Adrenal gland (tissue), 5 donors: Measurements from ENCODE around the gene DYNLL2.

ENCODE experiments used
- POLR2A ChIP-seq, 2 donors: fragments of 450-650 bp; IDR thresholded peaks; one replicate each; pipeline ENCODE4 v1.6.1; 2017; ENCODE audit warnings: antibody characterized with exemption in 2 of 2, mild to moderate bottlenecking in 2 of 2, moderate library complexity in 1 of 2
- TF ChIP-seq, protein P1 (sequence below), 6 experiments: fragments of 450-650 bp in 4 of 6; fragments of 200-600 bp in 2 of 6; sonication (generic) in 1 of 6; IDR thresholded peaks; 1 replicate in 5 of 6; 2 replicates in 1 of 6; pipeline versions ENCODE4 v1.5.1 to v1.8.0; 2016 to 2021; ENCODE audit warnings: antibody characterized with exemption in 6 of 6, mild to moderate bottlenecking in 2 of 6, moderate library complexity in 1 of 6
- donor health status: DM: no; HTN: no; CAD: no.

DNA sequence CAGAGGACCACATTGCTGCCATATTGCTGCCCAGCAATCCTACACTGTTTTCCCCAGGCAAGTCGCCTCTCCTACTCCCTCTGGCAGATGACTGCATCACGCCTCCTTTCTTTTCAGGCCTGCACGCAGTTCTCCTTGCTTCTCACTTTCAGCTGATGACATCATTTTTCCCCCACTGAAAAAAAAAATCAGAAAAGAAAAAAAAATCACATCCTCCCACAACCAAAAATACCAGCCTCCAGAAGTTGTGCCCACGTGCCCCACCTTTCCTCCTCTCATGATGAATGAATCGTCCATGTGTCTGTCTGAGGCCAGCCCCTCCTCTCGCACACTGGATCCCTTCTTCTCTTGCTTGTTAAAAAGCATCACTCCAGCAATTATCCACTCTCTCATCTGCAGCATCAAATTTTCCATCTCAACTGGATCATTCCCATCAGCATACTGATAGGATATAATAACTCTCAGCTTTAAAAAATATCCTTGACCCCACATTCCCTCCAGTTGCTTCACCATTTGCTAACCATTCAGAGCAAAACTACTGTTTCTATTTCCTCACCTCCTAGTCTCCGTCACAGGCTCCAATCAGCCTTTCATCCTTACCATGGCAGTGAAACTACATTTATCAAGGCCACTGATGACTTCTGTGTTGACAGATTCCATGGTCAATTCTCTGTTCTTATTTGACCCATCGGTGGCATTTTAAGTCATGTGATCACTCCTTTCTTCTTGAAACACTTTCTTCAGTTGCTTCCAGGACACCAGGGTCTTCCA is 30.1 kb upstream of the DYNLL2 start:
- TF ChIP-seq, protein P1, sequence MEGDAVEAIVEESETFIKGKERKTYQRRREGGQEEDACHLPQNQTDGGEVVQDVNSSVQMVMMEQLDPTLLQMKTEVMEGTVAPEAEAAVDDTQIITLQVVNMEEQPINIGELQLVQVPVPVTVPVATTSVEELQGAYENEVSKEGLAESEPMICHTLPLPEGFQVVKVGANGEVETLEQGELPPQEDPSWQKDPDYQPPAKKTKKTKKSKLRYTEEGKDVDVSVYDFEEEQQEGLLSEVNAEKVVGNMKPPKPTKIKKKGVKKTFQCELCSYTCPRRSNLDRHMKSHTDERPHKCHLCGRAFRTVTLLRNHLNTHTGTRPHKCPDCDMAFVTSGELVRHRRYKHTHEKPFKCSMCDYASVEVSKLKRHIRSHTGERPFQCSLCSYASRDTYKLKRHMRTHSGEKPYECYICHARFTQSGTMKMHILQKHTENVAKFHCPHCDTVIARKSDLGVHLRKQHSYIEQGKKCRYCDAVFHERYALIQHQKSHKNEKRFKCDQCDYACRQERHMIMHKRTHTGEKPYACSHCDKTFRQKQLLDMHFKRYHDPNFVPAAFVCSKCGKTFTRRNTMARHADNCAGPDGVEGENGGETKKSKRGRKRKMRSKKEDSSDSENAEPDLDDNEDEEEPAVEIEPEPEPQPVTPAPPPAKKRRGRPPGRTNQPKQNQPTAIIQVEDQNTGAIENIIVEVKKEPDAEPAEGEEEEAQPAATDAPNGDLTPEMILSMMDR (IDR thresholded peaks at IDR 0.05) = no peak
- no peak for TF ChIP-seq POLR2A (IDR thresholded peaks at IDR 0.05)
